T-helper 9 cell (primary cell): ENCODE data around the gene THOP1.

Experiments used
- DNase-seq: peaks from one replicate; pipeline ENCODE4 v3.0.0-alpha.2; 2020

Gene THOP1

GRCh38 chr19:2762783-2763496, 22.4 kb upstream of the THOP1 start:
- no peak for DNase-seq

GRCh38 chr19:2763687-2764086, 21.6 kb upstream of the THOP1 start:
- DNase-seq = no peak

GRCh38 chr19:2764945-2765344, 20.4 kb upstream of the THOP1 start:
- no peak for DNase-seq

GRCh38 chr19:2765376-2765775, 19.9 kb upstream of the THOP1 start:
- DNase-seq = no peak

GRCh38 chr19:2766594-2767372, 18.5 kb upstream of the THOP1 start:
- DNase-seq = no peak

GRCh38 chr19:2767688-2768087, 17.6 kb upstream of the THOP1 start:
- no peak for DNase-seq

GRCh38 chr19:2768365-2769132, 16.8 kb upstream of the THOP1 start:
- no peak for DNase-seq

- no peak for DNase-seq
Observed at GRCh38 chr19:2769218-2769617, 16.1 kb upstream of the THOP1 start.

GRCh38 chr19:2770055-2771013, 15.0 kb upstream of the THOP1 start:
- DNase-seq = no peak

- DNase-seq = no peak
Observed at GRCh38 chr19:2771786-2772674, 13.3 kb upstream of the THOP1 start.

- DNase-seq = no peak
Observed at GRCh38 chr19:2774083-2774679, 11.1 kb upstream of the THOP1 start.

GRCh38 chr19:2774953-2775555, 10.2 kb upstream of the THOP1 start:
- no peak for DNase-seq

- peak; percentile 54 for DNase-seq
Observed at GRCh38 chr19:2775556-2776430, 9.5 kb upstream of the THOP1 start.

GRCh38 chr19:2777952-2778683, 7.2 kb upstream of the THOP1 start:
- no peak for DNase-seq

GRCh38 chr19:2779121-2779740, 6.1 kb upstream of the THOP1 start:
- no peak for DNase-seq

- no peak for DNase-seq
Observed at GRCh38 chr19:2780284-2780683, 5.0 kb upstream of the THOP1 start.

- no peak for DNase-seq
Observed at GRCh38 chr19:2782329-2782935, 2.9 kb upstream of the THOP1 start.
